ENCODE results near the gene SPART. TPM values are rescaled to one million over a fixed set of nuclear protein-coding genes. Genes with fewer than 3 reads are reported as not detected.
"Not testable (repeated sequence)": the region's sequence is repeated elsewhere in the genome, so short reads cannot be mapped to it uniquely, and the experiment has no call there.

The SPART gene
- total and polyA plus RNA-seq, 2 donors = 35.8 TPM

DNA sequence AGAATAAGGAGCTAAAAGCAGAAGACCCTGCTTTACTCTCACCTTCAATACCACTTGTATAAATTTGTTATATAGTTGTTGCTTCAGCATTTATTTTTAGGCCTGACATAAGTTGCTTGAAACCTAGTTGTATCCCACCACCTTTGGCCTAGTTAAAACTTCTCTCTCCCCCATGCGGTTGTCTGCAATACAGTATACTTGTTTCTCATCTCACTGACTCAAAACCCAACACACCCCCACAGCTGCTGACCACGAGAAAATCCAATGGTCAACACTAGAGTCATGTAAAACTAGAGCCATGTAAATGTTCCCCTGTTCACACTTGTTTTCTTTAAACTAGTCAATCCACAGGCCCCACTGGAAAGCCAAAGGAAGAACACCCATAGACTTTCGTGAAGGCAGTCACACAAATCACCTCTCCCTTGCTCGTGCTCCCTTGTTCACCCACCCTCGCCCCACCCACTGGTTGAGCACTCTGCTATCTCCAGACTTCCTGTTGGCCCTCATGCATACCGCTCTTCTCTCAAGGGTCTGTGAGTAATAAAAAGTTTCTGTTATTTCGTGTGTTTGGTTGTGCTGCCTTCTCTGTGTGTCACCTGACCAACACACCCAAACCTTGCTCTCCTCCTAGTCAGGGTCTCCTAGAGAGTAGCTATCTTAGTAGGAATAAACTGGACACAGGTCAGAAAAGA lies 35.6 kb downstream of the SPART start:
- 97% methylated on average over 7 of the region's 7 CpGs for WGBS
- Histone ChIP-seq H3K27me3 (ENCODE audit: control insufficient read depth in 2 of 2, insufficient read depth in 1 of 2, low read length in 1 of 2) (no peaks in the 10 kb centered on the region), H3K4me3 (ENCODE audit: low read length in 2 of 2) (no peak overlapping the region), H3K27ac (ENCODE audit: low read depth in 1 of 2, low read length in 1 of 2) (no peak overlapping the region), H3K4me1 (ENCODE audit: control insufficient read depth in 2 of 2, insufficient read depth in 2 of 2, low read length in 2 of 2) (no peaks in the 10 kb centered on the region), H3K36me3 (ENCODE audit: control insufficient read depth in 2 of 2, insufficient read depth in 2 of 2, low read length in 1 of 2) (peaks cover 4 to 10% of the 10 kb centered on the region in 2 donors), H3K9me3 (ENCODE audit: control insufficient read depth in 2 of 2, insufficient read depth in 1 of 2, low read length in 1 of 2) (no peaks in the 10 kb centered on the region)
- no peak for DNase-seq (ENCODE audit: low read depth in 6 of 9, low spot score in 9 of 9)

DNA sequence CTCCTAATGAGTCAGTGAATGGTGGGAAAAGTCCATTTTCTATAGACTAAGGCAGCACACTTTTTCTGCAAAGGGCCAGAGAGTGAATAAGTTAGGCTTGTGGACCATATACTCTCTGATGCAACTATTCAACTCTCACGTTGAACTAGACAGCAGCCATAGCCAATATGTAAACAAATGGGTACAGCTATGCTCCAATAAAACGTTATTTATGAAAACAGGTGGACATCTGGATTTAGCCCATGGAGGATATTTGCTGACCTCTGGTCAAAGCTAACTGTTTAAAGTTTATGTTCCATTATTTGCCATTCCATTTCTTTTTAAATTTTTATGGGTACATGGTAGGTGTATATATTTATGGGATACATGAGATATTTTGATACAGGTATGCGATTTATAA lies 43.9 kb downstream of the SPART start:
- Histone ChIP-seq H3K36me3 (ENCODE audit: control insufficient read depth in 2 of 2, insufficient read depth in 2 of 2, low read length in 1 of 2) (no peaks in the 10 kb centered on the region), H3K4me1 (ENCODE audit: control insufficient read depth in 2 of 2, insufficient read depth in 2 of 2, low read length in 2 of 2) (no peaks in the 10 kb centered on the region), H3K27ac (ENCODE audit: low read depth in 1 of 2, low read length in 1 of 2) (no peak overlapping the region), H3K4me3 (ENCODE audit: low read length in 2 of 2) (no peak overlapping the region), H3K27me3 (ENCODE audit: control insufficient read depth in 2 of 2, insufficient read depth in 1 of 2, low read length in 1 of 2) (peaks cover 0 to 18% of the 10 kb centered on the region in 2 donors), H3K9me3 (ENCODE audit: control insufficient read depth in 2 of 2, insufficient read depth in 1 of 2, low read length in 1 of 2) (no peaks in the 10 kb centered on the region)
- no peak for DNase-seq (ENCODE audit: low read depth in 6 of 9, low spot score in 9 of 9)
- WGBS = 94% methylated on average over 3 of the region's 3 CpGs

DNA sequence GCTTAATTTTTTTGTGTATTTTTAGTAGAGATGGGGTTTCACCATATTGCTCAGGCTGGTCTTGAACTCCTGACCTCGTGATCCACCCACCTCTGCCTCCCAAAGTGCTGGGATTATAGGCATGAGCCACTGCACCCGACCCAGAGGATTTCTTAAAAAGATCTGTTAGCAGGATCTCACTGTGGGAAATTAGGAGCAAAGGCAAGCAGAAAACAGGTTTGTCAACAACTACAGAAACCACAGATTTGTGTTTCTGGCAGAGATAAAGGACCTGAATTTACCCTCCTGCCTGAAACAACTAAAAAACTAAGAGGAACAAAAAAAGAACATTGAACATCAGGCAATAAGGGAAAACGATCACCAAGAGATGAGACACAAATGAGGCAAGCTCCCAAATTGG lies 46.7 kb downstream of the SPART start:
- not testable (repeated sequence) for DNase-seq (ENCODE audit: low read depth in 6 of 9, low spot score in 9 of 9); H3K4me1 ChIP-seq (ENCODE audit: control insufficient read depth in 2 of 2, insufficient read depth in 2 of 2, low read length in 2 of 2); H3K4me3 ChIP-seq (ENCODE audit: low read length in 2 of 2); H3K36me3 ChIP-seq (ENCODE audit: control insufficient read depth in 2 of 2, insufficient read depth in 2 of 2, low read length in 1 of 2); H3K27ac ChIP-seq (ENCODE audit: low read depth in 1 of 2, low read length in 1 of 2); H3K9me3 ChIP-seq (ENCODE audit: control insufficient read depth in 2 of 2, insufficient read depth in 1 of 2, low read length in 1 of 2)
- peaks cover 0 to 18% of the 10 kb centered on the region in 2 donors for H3K27me3 ChIP-seq (ENCODE audit: control insufficient read depth in 2 of 2, insufficient read depth in 1 of 2, low read length in 1 of 2)
- 80% methylated on average over 3 of the region's 3 CpGs for WGBS

DNA sequence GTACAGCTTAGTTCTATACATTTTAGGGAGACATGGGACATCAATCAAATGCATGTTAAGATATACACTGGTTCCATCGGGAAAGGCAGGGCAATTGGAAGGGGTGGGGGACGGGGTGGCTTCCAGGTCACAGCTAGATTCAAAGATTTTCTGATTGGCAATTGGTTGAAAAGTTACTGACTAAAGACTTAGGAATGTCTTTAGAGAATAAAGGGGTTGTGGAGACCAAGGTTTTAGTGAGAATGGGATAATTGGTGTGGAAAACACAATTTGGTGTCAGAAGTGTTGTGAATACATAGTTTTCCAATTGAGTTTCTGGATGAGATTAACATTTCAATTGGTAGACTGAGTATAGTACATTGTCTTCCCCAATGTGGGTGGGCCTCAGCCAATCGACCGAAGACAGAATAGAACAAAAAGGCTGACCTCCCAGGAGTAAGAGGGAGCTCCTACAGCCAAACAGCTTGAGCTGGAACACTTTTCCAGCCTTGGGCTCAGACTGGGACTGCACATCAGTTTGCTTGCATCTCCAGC lies 47.6 kb downstream of the SPART start:
- no peak overlapping the region for H3K4me3 ChIP-seq (ENCODE audit: low read length in 2 of 2)
- WGBS = 43% methylated on average over 4 of the region's 4 CpGs

DNA sequence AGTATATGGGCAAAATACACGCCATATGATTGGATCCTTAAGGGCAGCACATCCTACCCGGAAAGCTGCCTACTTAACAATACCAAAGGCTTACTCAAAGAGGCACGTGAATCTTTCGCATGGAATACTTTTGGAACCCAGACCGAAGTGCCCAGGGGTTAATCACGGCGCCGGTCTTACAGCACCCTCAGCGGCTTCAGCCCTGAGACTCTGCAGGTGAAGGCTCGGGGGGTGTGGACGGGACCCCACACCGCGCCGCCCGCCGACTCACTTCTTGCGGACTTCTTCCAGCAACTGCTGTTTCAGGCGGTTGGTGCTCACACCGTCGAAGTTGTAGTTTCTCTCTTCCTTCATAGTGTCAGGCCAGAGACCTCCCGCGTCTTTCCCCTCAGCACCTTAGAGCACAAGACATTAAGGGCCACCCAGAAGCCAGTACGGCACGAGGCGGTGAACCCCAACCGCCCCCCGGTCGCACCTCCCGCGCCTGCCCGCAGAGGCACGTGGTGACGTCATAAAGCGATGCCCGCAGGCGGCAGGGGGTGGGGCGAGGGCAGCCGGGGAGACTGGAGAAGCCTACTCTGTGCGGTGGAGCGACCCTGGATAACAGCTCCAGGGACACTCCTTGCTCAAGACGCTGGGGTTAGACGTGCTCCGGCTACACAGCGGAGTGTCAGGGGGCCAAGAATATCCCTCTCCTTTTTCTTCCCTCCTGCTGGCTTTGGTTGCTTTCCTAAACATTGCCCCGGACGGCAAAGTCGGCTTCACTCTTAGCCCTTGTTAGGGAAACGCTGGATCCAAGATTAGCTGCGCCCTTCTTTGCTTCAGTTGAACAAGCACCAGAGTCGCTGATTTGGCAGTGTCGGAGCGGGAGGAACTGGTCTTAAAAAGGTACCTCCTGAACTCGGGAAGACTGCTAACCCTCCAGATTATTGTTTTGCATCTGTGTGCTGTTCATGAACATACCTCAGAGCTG lies 48.5 kb downstream of the SPART start, which contains the start of gene CCDC169:
Gene CCDC169 (minus strand): TSS at position 449 of the 973 bp plus-strand sequence. CDS start 95 bp downstream, at position 354.
- Histone ChIP-seq H3K4me1 (ENCODE audit: control insufficient read depth in 2 of 2, insufficient read depth in 2 of 2, low read length in 2 of 2) (no peaks in the 10 kb centered on the region), H3K27me3 (ENCODE audit: control insufficient read depth in 2 of 2, insufficient read depth in 1 of 2, low read length in 1 of 2) (peaks cover 0 to 18% of the 10 kb centered on the region in 2 donors), H3K4me3 (ENCODE audit: low read length in 2 of 2) (peak within 1 kb of the TSS; percentile 51 to 54), H3K36me3 (ENCODE audit: control insufficient read depth in 2 of 2, insufficient read depth in 2 of 2, low read length in 1 of 2) (no peaks in the 10 kb centered on the region), H3K9me3 (ENCODE audit: control insufficient read depth in 2 of 2, insufficient read depth in 1 of 2, low read length in 1 of 2) (no peaks in the 10 kb centered on the region), H3K27ac (ENCODE audit: low read depth in 1 of 2, low read length in 1 of 2) (no peak within 1 kb of the TSS)
- DNase-seq (ENCODE audit: low read depth in 6 of 9, low spot score in 9 of 9) = peak in 7 of 9 donors; percentile 23 to 74 (median 53)
- WGBS = 1% methylated on average over 53 of the region's 53 CpGs

More for the DNA sequence above, 47.6 kb downstream of the SPART start:
- H3K36me3 ChIP-seq (ENCODE audit: control insufficient read depth in 2 of 2, insufficient read depth in 2 of 2, low read length in 1 of 2) = no peaks in the 10 kb centered on the region
- no peaks in the 10 kb centered on the region for H3K4me1 ChIP-seq (ENCODE audit: control insufficient read depth in 2 of 2, insufficient read depth in 2 of 2, low read length in 2 of 2)
- no peaks in the 10 kb centered on the region for H3K9me3 ChIP-seq (ENCODE audit: control insufficient read depth in 2 of 2, insufficient read depth in 1 of 2, low read length in 1 of 2)
- no peak overlapping the region for H3K27ac ChIP-seq (ENCODE audit: low read depth in 1 of 2, low read length in 1 of 2)
- H3K27me3 ChIP-seq (ENCODE audit: control insufficient read depth in 2 of 2, insufficient read depth in 1 of 2, low read length in 1 of 2) = peaks cover 0 to 18% of the 10 kb centered on the region in 2 donors
- no peak for DNase-seq (ENCODE audit: low read depth in 6 of 9, low spot score in 9 of 9)

DNA sequence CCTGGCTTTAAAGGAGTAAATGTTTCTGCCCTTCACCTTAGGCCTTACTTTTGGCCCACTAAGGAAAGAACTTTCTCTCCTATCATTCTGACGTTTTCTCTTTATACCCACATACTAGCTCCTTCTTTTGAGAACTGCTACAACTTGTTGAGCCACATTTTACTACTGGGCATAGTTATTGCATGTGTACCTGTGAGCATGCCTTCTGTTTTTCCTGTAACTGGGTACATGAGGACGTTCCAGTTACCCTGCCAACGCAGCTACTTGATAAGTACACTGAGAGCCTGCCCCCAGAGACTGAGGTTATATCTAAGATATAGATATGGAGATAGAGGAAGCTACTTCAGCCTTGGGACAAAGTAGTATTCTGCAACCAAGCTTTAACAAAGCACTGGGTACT lies 52.1 kb downstream of the SPART start:
- DNase-seq (ENCODE audit: low read depth in 6 of 9, low spot score in 9 of 9) = no peak
- WGBS = 90% methylated on average over 3 of the region's 3 CpGs
- no peaks in the 10 kb centered on the region for H3K4me1 ChIP-seq (ENCODE audit: control insufficient read depth in 2 of 2, insufficient read depth in 2 of 2, low read length in 2 of 2)
- H3K27me3 ChIP-seq (ENCODE audit: control insufficient read depth in 2 of 2, insufficient read depth in 1 of 2, low read length in 1 of 2) = peaks cover 0 to 17% of the 10 kb centered on the region in 2 donors
- H3K27ac ChIP-seq (ENCODE audit: low read depth in 1 of 2, low read length in 1 of 2) = no peak overlapping the region
- H3K9me3 ChIP-seq (ENCODE audit: control insufficient read depth in 2 of 2, insufficient read depth in 1 of 2, low read length in 1 of 2) = no peaks in the 10 kb centered on the region
- H3K4me3 ChIP-seq (ENCODE audit: low read length in 2 of 2) = no peak overlapping the region
- H3K36me3 ChIP-seq (ENCODE audit: control insufficient read depth in 2 of 2, insufficient read depth in 2 of 2, low read length in 1 of 2) = no peaks in the 10 kb centered on the region

DNA sequence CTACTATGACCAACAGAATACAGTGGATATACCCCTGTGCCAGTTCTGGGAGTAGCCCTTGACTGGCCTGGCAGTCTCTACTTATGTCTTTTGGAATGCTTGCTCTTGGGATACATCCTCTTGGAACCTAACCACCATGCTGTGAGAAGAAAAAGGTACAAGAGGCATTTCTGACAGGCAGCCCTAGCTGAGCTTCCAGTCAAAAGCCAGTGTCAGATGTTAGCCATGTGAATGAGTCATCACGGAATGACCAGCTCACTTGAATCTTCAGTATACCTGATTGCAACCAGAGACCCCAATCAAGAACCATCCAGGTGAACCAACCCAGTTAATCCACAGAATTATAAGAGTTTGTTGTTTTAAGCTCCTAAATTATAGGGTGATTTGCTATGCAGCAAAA lies 52.7 kb downstream of the SPART start:
- H3K4me3 ChIP-seq (ENCODE audit: low read length in 2 of 2) = no peak overlapping the region
- peaks cover 0 to 12% of the 10 kb centered on the region in 2 donors for H3K27me3 ChIP-seq (ENCODE audit: control insufficient read depth in 2 of 2, insufficient read depth in 1 of 2, low read length in 1 of 2)
- no peaks in the 10 kb centered on the region for H3K9me3 ChIP-seq (ENCODE audit: control insufficient read depth in 2 of 2, insufficient read depth in 1 of 2, low read length in 1 of 2)
- no peaks in the 10 kb centered on the region for H3K36me3 ChIP-seq (ENCODE audit: control insufficient read depth in 2 of 2, insufficient read depth in 2 of 2, low read length in 1 of 2)
- no peaks in the 10 kb centered on the region for H3K4me1 ChIP-seq (ENCODE audit: control insufficient read depth in 2 of 2, insufficient read depth in 2 of 2, low read length in 2 of 2)
- no peak for DNase-seq (ENCODE audit: low read depth in 6 of 9, low spot score in 9 of 9)
- WGBS = 95% methylated on average over 1 of the region's 1 CpG
- no peak overlapping the region for H3K27ac ChIP-seq (ENCODE audit: low read depth in 1 of 2, low read length in 1 of 2)

DNA sequence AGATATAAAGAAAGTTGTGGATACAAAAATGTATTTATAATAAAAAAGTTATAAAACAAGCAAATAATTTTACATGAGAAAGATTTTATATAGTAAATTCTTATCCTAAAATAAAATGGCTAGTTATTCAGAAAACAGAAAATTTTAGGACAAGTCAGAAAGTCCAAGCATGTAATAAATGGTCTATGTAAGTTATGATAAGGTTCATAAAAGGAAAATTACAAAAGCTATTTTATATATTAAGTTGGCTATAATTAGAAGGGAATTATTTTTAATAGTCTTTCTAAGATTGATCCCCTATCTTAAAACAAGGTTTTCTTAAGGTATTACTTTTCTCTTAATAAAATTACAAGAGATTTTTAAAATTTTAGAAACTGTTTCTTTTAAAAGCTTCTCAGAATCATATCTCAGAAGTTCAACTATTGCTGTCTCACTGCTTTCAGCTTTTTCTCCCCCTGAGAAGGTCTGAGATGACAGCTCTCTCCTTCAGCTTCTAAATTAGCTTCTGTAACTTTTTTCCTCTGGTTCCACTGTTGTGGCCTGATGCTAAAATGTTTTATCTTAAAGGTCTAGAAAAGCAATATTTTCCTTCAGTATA lies 57.3 kb downstream of the SPART start:
- H3K4me1 ChIP-seq (ENCODE audit: control insufficient read depth in 2 of 2, insufficient read depth in 2 of 2, low read length in 2 of 2) = no peaks in the 10 kb centered on the region
- no peak overlapping the region for H3K27ac ChIP-seq (ENCODE audit: low read depth in 1 of 2, low read length in 1 of 2)
- H3K9me3 ChIP-seq (ENCODE audit: control insufficient read depth in 2 of 2, insufficient read depth in 1 of 2, low read length in 1 of 2) = no peaks in the 10 kb centered on the region
- no peaks in the 10 kb centered on the region for H3K36me3 ChIP-seq (ENCODE audit: control insufficient read depth in 2 of 2, insufficient read depth in 2 of 2, low read length in 1 of 2)
- H3K4me3 ChIP-seq (ENCODE audit: low read length in 2 of 2) = no peak overlapping the region
- no peaks in the 10 kb centered on the region for H3K27me3 ChIP-seq (ENCODE audit: control insufficient read depth in 2 of 2, insufficient read depth in 1 of 2, low read length in 1 of 2)
- DNase-seq (ENCODE audit: low read depth in 6 of 9, low spot score in 9 of 9) = no peak

Data from thymus (tissue), 11 donors.